22Rv1 (cell line): ENCODE results near the gene CAPNS1.

ENCODE experiments used
- ZFX ChIP-seq: fragments of 450-650 bp; IDR thresholded peaks from 2 replicates; pipeline ENCODE4 v1.6.1; 2017; ENCODE audit warnings: antibody characterized with exemption, borderline replicate concordance
- TF ChIP-seq, protein P1 (sequence below): fragments of 450-650 bp; IDR thresholded peaks from 2 replicates; pipeline ENCODE4 v1.5.1; 2017; ENCODE audit warnings: mild to moderate bottlenecking

DNA sequence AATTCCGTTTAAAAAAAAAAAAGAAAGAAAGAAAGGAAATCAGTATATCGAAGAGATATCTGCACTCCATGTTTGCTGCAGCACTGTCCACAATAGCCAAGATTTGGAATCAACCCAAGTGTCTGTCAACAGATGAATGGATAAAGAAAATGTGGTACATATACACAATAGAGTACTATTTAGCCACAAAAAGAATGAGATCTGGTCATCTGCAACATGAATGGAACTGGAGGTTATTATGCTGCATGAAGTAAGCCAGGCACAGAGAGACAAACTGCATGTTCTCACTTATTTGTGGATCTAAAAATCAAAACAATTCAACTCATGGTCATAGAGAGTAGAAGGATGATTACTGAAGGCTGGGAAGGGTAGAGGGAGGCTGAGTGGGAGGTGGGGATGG is 58.3 kb downstream of the CAPNS1 start:
- TF ChIP-seq, protein P1, sequence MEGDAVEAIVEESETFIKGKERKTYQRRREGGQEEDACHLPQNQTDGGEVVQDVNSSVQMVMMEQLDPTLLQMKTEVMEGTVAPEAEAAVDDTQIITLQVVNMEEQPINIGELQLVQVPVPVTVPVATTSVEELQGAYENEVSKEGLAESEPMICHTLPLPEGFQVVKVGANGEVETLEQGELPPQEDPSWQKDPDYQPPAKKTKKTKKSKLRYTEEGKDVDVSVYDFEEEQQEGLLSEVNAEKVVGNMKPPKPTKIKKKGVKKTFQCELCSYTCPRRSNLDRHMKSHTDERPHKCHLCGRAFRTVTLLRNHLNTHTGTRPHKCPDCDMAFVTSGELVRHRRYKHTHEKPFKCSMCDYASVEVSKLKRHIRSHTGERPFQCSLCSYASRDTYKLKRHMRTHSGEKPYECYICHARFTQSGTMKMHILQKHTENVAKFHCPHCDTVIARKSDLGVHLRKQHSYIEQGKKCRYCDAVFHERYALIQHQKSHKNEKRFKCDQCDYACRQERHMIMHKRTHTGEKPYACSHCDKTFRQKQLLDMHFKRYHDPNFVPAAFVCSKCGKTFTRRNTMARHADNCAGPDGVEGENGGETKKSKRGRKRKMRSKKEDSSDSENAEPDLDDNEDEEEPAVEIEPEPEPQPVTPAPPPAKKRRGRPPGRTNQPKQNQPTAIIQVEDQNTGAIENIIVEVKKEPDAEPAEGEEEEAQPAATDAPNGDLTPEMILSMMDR = no peak
- no peak for TF ChIP-seq ZFX
